SK-N-SH treated with all-trans-retinoic acid at 6 μM for 48 hours (cell line): ENCODE data around the gene EXOSC9.

Experiments
- ARNTL ChIP-seq: fragments of 450-650 bp; formaldehyde crosslinking; IDR thresholded peaks from 2 replicates; pipeline ENCODE4 v1.5.0; 2020; ENCODE audit warnings: low read depth, mild to moderate bottlenecking, moderate library complexity, borderline replicate concordance
- BACH2 ChIP-seq: fragments of 250-450 bp; sonication (Bioruptor Pico); IDR thresholded peaks from 2 replicates; pipeline ENCODE4 v1.9.0; 2021; ENCODE audit warnings: mild to moderate bottlenecking, borderline replicate concordance
- CSDC2 ChIP-seq: fragments of 250-450 bp; sonication (Bioruptor Pico); IDR thresholded peaks from 2 replicates; pipeline ENCODE4 v1.5.0; 2020; ENCODE audit warnings: mild to moderate bottlenecking, moderate library complexity
- ESRRG ChIP-seq: fragments of 250-450 bp; sonication (Bioruptor Pico); IDR thresholded peaks from 2 replicates; pipeline ENCODE4 v1.6.1; 2021; ENCODE audit warnings: mild to moderate bottlenecking
- ISL1 ChIP-seq: fragments of 250-450 bp; sonication (Bioruptor Pico); IDR thresholded peaks from 2 replicates; pipeline ENCODE4 v2.1.2; 2022; ENCODE audit warnings: mild to moderate bottlenecking, moderate library complexity
- RARB ChIP-seq: fragments of 250-450 bp; sonication (Bioruptor Pico); IDR thresholded peaks from 2 replicates; pipeline ENCODE4 v1.8.0; 2021; ENCODE audit warnings: mild to moderate bottlenecking, moderate library complexity
- TCF4 ChIP-seq: fragments of 250-450 bp; sonication (Bioruptor Pico); IDR thresholded peaks from 2 replicates; pipeline ENCODE4 v1.8.0; 2021; ENCODE audit warnings: mild to moderate bottlenecking, moderate library complexity, borderline replicate concordance
- TSHZ2 ChIP-seq: fragments of 250-450 bp; sonication (Bioruptor Pico); IDR thresholded peaks from 2 replicates; pipeline ENCODE4 v1.5.0; 2020; ENCODE audit warnings: mild to moderate bottlenecking, moderate library complexity
- ZFP3 ChIP-seq: fragments of 250-450 bp; sonication (Bioruptor Pico); IDR thresholded peaks from 2 replicates; pipeline ENCODE4 v1.5.0; 2020; ENCODE audit warnings: mild to moderate bottlenecking, moderate library complexity
- ZFP30 ChIP-seq: fragments of 450-650 bp; formaldehyde crosslinking; IDR thresholded peaks from 2 replicates; pipeline ENCODE4 v1.5.0; 2022; ENCODE audit warnings: mild to moderate bottlenecking, moderate library complexity
- ZNF565 ChIP-seq: fragments of 450-650 bp; formaldehyde crosslinking; conservative IDR thresholded peaks from 2 replicates; pipeline ENCODE4 v1.5.0; 2020; ENCODE audit warnings: low read depth, mild to moderate bottlenecking, moderate library complexity
- ZNF8 ChIP-seq: fragments of 450-650 bp; formaldehyde crosslinking; IDR thresholded peaks from 2 replicates; pipeline ENCODE4 v1.5.0; 2020; ENCODE audit warnings: mild to moderate bottlenecking, moderate library complexity
- TF ChIP-seq, protein P1 (sequence below): fragments of 250-450 bp; sonication (Bioruptor Pico); IDR thresholded peaks from 2 replicates; pipeline ENCODE4 v1.8.0; 2020; ENCODE audit warnings: mild to moderate bottlenecking, moderate library complexity, borderline replicate concordance
- TF ChIP-seq, protein P2 (sequence below): fragments of 250-450 bp; sonication (Bioruptor Pico); IDR thresholded peaks from 2 replicates; pipeline ENCODE4 v1.5.1; 2020; ENCODE audit warnings: low read depth, mild to moderate bottlenecking, moderate library complexity

GRCh38 chr4:121778991-121779628 lies 22.0 kb upstream of the EXOSC9 start:
- TF ChIP-seq ZNF565 (CRISPR knock-in tag), result no peak
- TF ChIP-seq CSDC2, result no peak
- TF ChIP-seq, protein P1, sequence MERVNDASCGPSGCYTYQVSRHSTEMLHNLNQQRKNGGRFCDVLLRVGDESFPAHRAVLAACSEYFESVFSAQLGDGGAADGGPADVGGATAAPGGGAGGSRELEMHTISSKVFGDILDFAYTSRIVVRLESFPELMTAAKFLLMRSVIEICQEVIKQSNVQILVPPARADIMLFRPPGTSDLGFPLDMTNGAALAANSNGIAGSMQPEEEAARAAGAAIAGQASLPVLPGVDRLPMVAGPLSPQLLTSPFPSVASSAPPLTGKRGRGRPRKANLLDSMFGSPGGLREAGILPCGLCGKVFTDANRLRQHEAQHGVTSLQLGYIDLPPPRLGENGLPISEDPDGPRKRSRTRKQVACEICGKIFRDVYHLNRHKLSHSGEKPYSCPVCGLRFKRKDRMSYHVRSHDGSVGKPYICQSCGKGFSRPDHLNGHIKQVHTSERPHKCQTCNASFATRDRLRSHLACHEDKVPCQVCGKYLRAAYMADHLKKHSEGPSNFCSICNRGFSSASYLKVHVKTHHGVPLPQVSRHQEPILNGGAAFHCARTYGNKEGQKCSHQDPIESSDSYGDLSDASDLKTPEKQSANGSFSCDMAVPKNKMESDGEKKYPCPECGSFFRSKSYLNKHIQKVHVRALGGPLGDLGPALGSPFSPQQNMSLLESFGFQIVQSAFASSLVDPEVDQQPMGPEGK, result no peak
- TF ChIP-seq, protein P2, sequence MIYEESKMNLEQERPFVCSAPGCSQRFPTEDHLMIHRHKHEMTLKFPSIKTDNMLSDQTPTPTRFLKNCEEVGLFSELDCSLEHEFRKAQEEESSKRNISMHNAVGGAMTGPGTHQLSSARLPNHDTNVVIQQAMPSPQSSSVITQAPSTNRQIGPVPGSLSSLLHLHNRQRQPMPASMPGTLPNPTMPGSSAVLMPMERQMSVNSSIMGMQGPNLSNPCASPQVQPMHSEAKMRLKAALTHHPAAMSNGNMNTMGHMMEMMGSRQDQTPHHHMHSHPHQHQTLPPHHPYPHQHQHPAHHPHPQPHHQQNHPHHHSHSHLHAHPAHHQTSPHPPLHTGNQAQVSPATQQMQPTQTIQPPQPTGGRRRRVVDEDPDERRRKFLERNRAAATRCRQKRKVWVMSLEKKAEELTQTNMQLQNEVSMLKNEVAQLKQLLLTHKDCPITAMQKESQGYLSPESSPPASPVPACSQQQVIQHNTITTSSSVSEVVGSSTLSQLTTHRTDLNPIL (CRISPR knock-in tag), result no peak
- no peak for TF ChIP-seq TCF4 (CRISPR knock-in tag)
- TF ChIP-seq ZFP30 (CRISPR knock-in tag), result no peak
- TF ChIP-seq ARNTL (CRISPR knock-in tag), result no peak
- TF ChIP-seq ZFP3 (CRISPR knock-in tag), result 0 out of 2 replicates have a peak, but pooled peaks have one; percentile 12
- no peak for TF ChIP-seq TSHZ2 (CRISPR knock-in tag)
- TF ChIP-seq ZNF8, result no peak
- peak; percentile 67; the same call in 1 of the 2 replicates for TF ChIP-seq RARB (CRISPR knock-in tag)
- peak; percentile 96 for TF ChIP-seq ISL1
- no peak for TF ChIP-seq ESRRG (CRISPR knock-in tag)
- TF ChIP-seq BACH2 (CRISPR knock-in tag), result no peak
